Endothelial cell (in vitro differentiated cells): ENCODE data around the gene RGS16. TPM values are rescaled to one million over a fixed set of nuclear protein-coding genes. Genes with fewer than 3 reads are reported as not detected.

Source experiments
- DNase-seq: peaks from one replicate; pipeline ENCODE4 v3.0.0; 2021; ENCODE audit warnings: low spot score
- H3K27ac Mint-ChIP-seq: one replicate; pipeline ENCODE4 v1.8.0; 2021; ENCODE audit warnings: mixed read lengths, inconsistent platforms; ENCODE audit not compliant: unreplicated experiment
- H3K27me3 Mint-ChIP-seq: one replicate; pipeline ENCODE4 v1.8.0; 2021; ENCODE audit warnings: mild to moderate bottlenecking, moderate library complexity, mixed read lengths, inconsistent platforms; ENCODE audit not compliant: unreplicated experiment
- H3K36me3 Mint-ChIP-seq: one replicate; pipeline ENCODE4 v1.8.0; 2021; ENCODE audit warnings: mild to moderate bottlenecking, low read depth, mixed read lengths, inconsistent platforms; ENCODE audit not compliant: unreplicated experiment
- H3K4me1 Mint-ChIP-seq: one replicate; pipeline ENCODE4 v1.8.0; 2021; ENCODE audit warnings: mild to moderate bottlenecking, mixed read lengths, inconsistent platforms; ENCODE audit not compliant: unreplicated experiment
- H3K4me3 Mint-ChIP-seq: one replicate; pipeline ENCODE4 v1.8.0; 2021; ENCODE audit warnings: mild to moderate bottlenecking, mixed read lengths, inconsistent platforms; ENCODE audit not compliant: unreplicated experiment
- H3K9me3 Mint-ChIP-seq: one replicate; pipeline ENCODE4 v1.8.0; 2021; ENCODE audit warnings: mixed read lengths, inconsistent platforms; ENCODE audit not compliant: unreplicated experiment
- CTCF ChIP-seq: fragments of 200-600 bp; sonication (generic); IDR thresholded peaks from one replicate; pipeline ENCODE4 v1.5.0; 2021; ENCODE audit warnings: antibody characterized with exemption; ENCODE audit not compliant: unreplicated experiment
- total RNA-seq: library from RNA; stranded (reverse); fragmentation: NEBNext Ultra II Directional; extraction: Animal tissue kit (Norgen Biotek cat#: 25700); gene quantifications from one replicate; pipeline ENCODE4 v1.2.1, GENCODE V29; 2021; ENCODE audit not compliant: unreplicated experiment

The RGS16 gene
- total RNA-seq, 1 donor from 2014 or later = 11.8 TPM

GRCh38 chr1:182650678-182651338, 46.6 kb upstream of the RGS16 start:
- Mint-ChIP-seq H3K4me1 (peaks cover 3% of the 10 kb centered on the region), H3K27me3 (no peaks in the 10 kb centered on the region), H3K9me3 (no peaks in the 10 kb centered on the region), H3K36me3 (no peaks in the 10 kb centered on the region), H3K4me3 (no peak overlapping the region), H3K27ac (no peak overlapping the region)
- TF ChIP-seq CTCF = no peak
- no peak for DNase-seq

GRCh38 chr1:182649041-182649440, 44.9 kb upstream of the RGS16 start:
- Mint-ChIP-seq H3K36me3 (peaks cover 3% of the 10 kb centered on the region), H3K4me1 (peaks cover 3% of the 10 kb centered on the region), H3K4me3 (no peak overlapping the region), H3K9me3 (no peaks in the 10 kb centered on the region), H3K27me3 (no peaks in the 10 kb centered on the region), H3K27ac (no peak overlapping the region)
- TF ChIP-seq CTCF = no peak
- DNase-seq = no peak

- Mint-ChIP-seq H3K36me3 (peaks cover 3% of the 10 kb centered on the region), H3K4me1 (peaks cover 3% of the 10 kb centered on the region), H3K4me3 (no peak overlapping the region), H3K9me3 (no peaks in the 10 kb centered on the region), H3K27ac (no peak overlapping the region), H3K27me3 (peaks cover 1% of the 10 kb centered on the region)
- DNase-seq = no peak
- no peak for TF ChIP-seq CTCF
These were observed 42.5 kb upstream of the RGS16 start for GRCh38 chr1:182646739-182647138.

DNA sequence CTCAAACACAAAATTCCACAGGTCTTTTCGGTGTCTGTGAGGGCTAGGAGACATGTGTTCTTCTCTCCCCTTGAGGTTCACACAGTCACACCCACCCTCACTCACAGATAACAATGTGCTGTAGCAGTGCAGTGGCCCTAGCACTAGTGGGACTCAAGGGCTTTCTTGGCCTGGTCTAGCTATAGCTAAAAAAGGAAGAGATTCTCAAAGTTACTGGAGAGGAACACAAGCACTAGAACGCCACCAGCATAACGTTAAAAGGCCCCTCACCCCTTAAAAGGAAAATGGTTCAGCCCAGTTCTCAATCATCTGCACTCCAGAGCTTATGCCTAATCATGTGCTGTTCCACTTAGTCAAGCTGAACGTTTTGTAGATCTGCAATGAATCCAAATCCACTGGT, 40.7 kb upstream of the RGS16 start:
- no peak for TF ChIP-seq CTCF

DNA sequence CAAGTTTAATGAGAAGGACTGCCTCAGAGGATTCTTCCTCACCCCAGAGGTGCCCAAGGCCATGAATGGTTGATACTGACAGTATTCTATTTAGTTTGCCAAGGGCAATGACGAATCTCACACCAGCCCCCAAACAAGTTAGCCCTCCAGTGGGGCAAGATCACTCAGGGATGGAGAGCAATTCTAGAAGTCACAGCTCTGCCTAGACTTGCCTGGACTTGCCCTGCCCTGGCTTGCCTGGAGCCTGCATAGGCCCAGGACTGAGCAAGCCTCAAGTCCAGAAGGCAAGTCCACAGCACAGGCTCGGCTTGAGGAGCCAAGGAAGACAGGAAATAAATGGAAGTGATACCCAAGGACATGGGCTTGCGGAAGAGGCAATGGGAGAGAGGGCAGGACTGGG, 39.5 kb upstream of the RGS16 start:
- H3K4me3 Mint-ChIP-seq = no peak overlapping the region
- H3K27ac Mint-ChIP-seq = no peak overlapping the region
- H3K4me1 Mint-ChIP-seq = peaks cover 3% of the 10 kb centered on the region
- DNase-seq = no peak
- H3K9me3 Mint-ChIP-seq = no peaks in the 10 kb centered on the region
- H3K36me3 Mint-ChIP-seq = peaks cover 7% of the 10 kb centered on the region
- H3K27me3 Mint-ChIP-seq = peaks cover 4% of the 10 kb centered on the region
- no peak for TF ChIP-seq CTCF

More for the DNA sequence above, 40.7 kb upstream of the RGS16 start:
- Mint-ChIP-seq H3K36me3 (peaks cover 7% of the 10 kb centered on the region), H3K27ac (no peak overlapping the region), H3K27me3 (peaks cover 4% of the 10 kb centered on the region), H3K4me3 (no peak overlapping the region), H3K4me1 (peaks cover 3% of the 10 kb centered on the region), H3K9me3 (no peaks in the 10 kb centered on the region)
- DNase-seq = no peak
